ENCODE results near the gene NDRG3. TPM values are rescaled to one million over a fixed set of nuclear protein-coding genes. Genes with fewer than 3 reads are reported as not detected.
"Not testable (repeated sequence)": the region's sequence is repeated elsewhere in the genome, so short reads cannot be mapped to it uniquely, and the experiment has no call there.

NDRG3 gene
- total RNA-seq, 1 donor from 2014 or later = 11.3 TPM

- TF ChIP-seq, protein P1, sequence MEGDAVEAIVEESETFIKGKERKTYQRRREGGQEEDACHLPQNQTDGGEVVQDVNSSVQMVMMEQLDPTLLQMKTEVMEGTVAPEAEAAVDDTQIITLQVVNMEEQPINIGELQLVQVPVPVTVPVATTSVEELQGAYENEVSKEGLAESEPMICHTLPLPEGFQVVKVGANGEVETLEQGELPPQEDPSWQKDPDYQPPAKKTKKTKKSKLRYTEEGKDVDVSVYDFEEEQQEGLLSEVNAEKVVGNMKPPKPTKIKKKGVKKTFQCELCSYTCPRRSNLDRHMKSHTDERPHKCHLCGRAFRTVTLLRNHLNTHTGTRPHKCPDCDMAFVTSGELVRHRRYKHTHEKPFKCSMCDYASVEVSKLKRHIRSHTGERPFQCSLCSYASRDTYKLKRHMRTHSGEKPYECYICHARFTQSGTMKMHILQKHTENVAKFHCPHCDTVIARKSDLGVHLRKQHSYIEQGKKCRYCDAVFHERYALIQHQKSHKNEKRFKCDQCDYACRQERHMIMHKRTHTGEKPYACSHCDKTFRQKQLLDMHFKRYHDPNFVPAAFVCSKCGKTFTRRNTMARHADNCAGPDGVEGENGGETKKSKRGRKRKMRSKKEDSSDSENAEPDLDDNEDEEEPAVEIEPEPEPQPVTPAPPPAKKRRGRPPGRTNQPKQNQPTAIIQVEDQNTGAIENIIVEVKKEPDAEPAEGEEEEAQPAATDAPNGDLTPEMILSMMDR (IDR thresholded peaks at IDR 0.05; ENCODE audit: insufficient read depth, low read length, severe bottlenecking) = no peak
- no peak for FAIRE-seq
Observed at GRCh38 chr20:36644032-36644705, 101.7 kb downstream of the NDRG3 start.

DNA sequence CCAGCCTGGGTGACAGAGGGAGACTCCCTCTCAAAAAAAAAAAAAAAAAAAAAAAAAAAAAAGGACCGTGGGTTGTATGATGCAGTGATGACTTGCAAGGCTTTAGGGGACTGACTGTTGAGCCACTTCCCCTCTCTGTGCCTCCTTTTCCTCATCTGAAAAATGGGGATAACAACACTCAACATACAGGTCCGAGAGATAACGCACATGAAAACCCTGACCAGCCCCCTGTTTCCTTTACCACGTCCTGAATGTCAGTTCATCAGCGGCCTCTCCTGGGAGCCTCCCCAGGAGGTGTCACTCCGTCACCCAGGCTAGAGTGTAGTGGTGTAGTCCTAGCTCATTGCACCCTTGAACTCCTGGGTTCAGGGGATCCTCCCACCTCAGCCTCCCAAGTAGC is 103.8 kb downstream of the NDRG3 start:
- H3K27me3 ChIP-seq (ENCODE audit: control insufficient read depth, insufficient read depth, low read length) = no peaks in the 10 kb centered on the region
- TF ChIP-seq, protein P1 (IDR thresholded peaks at IDR 0.05; ENCODE audit: insufficient read depth, low read length, severe bottlenecking) = no peak
- no peaks in the 10 kb centered on the region for H3K36me3 ChIP-seq (ENCODE audit: control insufficient read depth, insufficient read depth, low read length)
- no peak overlapping the region for H3K4me3 ChIP-seq (ENCODE audit: low read depth, low read length)
- DNase-seq (ENCODE audit: low read depth) (no peak), FAIRE-seq (no peak)

More at GRCh38 chr20:36644032-36644705, 101.7 kb downstream of the NDRG3 start:
- H3K27me3 ChIP-seq (ENCODE audit: control insufficient read depth, insufficient read depth, low read length) = no peaks in the 10 kb centered on the region
- no peaks in the 10 kb centered on the region for H3K36me3 ChIP-seq (ENCODE audit: control insufficient read depth, insufficient read depth, low read length)
- H3K4me3 ChIP-seq (ENCODE audit: low read depth, low read length) = no peak overlapping the region
- DNase-seq (ENCODE audit: low read depth) = no peak

GRCh38 chr20:36641506-36641843 is 104.4 kb downstream of the NDRG3 start:
- Histone ChIP-seq H3K4me3 (ENCODE audit: low read depth, low read length) (no peak overlapping the region), H3K27me3 (ENCODE audit: control insufficient read depth, insufficient read depth, low read length) (no peaks in the 10 kb centered on the region), H3K36me3 (ENCODE audit: control insufficient read depth, insufficient read depth, low read length) (no peaks in the 10 kb centered on the region)
- TF ChIP-seq, protein P1 (IDR thresholded peaks at IDR 0.05; ENCODE audit: insufficient read depth, low read length, severe bottlenecking) = no peak
- FAIRE-seq (no peak), DNase-seq (ENCODE audit: low read depth) (no peak)

GRCh38 chr20:36638876-36639400 is 107.0 kb downstream of the NDRG3 start:
- not testable (repeated sequence) for FAIRE-seq; H3K27me3 ChIP-seq (ENCODE audit: control insufficient read depth, insufficient read depth, low read length); DNase-seq (ENCODE audit: low read depth); H3K36me3 ChIP-seq (ENCODE audit: control insufficient read depth, insufficient read depth, low read length); H3K4me3 ChIP-seq (ENCODE audit: low read depth, low read length)

GRCh38 chr20:36634342-36634741 is 111.5 kb downstream of the NDRG3 start:
- H3K36me3 ChIP-seq (ENCODE audit: control insufficient read depth, insufficient read depth, low read length) = no peaks in the 10 kb centered on the region
- TF ChIP-seq, protein P1 (IDR thresholded peaks at IDR 0.05; ENCODE audit: insufficient read depth, low read length, severe bottlenecking) = no peak
- FAIRE-seq = no peak
- H3K27me3 ChIP-seq (ENCODE audit: control insufficient read depth, insufficient read depth, low read length) = no peaks in the 10 kb centered on the region
- H3K4me3 ChIP-seq (ENCODE audit: low read depth, low read length) = no peak overlapping the region
- DNase-seq (ENCODE audit: low read depth) = no peak

DNA sequence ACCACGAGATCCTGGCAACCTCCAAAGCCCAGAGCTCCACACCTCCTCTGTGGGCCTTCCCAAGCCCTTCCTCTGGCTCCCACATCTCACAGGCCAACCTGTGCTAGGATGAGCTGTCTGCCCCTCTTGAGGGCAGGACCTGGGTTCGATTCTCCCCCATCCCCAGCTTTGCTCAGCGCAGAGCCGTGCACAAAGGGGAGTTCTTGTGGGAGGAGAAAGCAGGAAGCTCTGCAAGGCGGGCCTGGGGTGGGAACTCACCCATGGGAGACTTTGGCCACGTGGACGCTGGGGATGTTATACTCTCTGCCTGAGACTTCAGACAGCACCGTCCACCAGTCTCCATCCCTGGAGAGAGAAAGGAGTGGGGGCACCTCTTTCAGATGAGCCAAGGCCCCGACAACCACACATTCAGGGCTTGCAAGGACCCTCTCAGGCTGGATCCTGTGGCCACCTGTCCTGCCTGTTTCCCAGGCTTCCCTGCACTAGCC is 112.6 kb downstream of the NDRG3 start:
- no peak for FAIRE-seq

More for the DNA sequence above, 112.6 kb downstream of the NDRG3 start:
- no peaks in the 10 kb centered on the region for H3K27me3 ChIP-seq (ENCODE audit: control insufficient read depth, insufficient read depth, low read length)
- no peak overlapping the region for H3K4me3 ChIP-seq (ENCODE audit: low read depth, low read length)
- TF ChIP-seq, protein P1 (IDR thresholded peaks at IDR 0.05; ENCODE audit: insufficient read depth, low read length, severe bottlenecking) = no peak
- H3K36me3 ChIP-seq (ENCODE audit: control insufficient read depth, insufficient read depth, low read length) = no peaks in the 10 kb centered on the region
- no peak for DNase-seq (ENCODE audit: low read depth)
